HG03520 (cell line): Measurements from ENCODE around the gene DNAJA1.

ENCODE experiments used
- ATAC-seq: cut with Tn5 transposase; IDR thresholded peaks from one replicate; pipeline ENCODE4 v1.9.1; 2021; ENCODE audit warnings: mild to moderate bottlenecking, moderate library complexity; ENCODE audit not compliant: unreplicated experiment

DNAJA1 gene

GRCh38 chr9:33025572-33026342 is 684 bp downstream of the DNAJA1 start:
- peak; percentile 25 for ATAC-seq

- no peak for ATAC-seq
Measured at GRCh38 chr9:33029231-33029786, 4.2 kb downstream of the DNAJA1 start.

- no peak for ATAC-seq
Measured at GRCh38 chr9:33030285-33030684, 5.2 kb downstream of the DNAJA1 start.

- ATAC-seq, result no peak
Measured at GRCh38 chr9:33032292-33032691, 7.2 kb downstream of the DNAJA1 start.

GRCh38 chr9:33032865-33033264 is 7.8 kb downstream of the DNAJA1 start:
- no peak for ATAC-seq

- no peak for ATAC-seq
Measured at GRCh38 chr9:33040792-33041431, 15.8 kb downstream of the DNAJA1 start.

- no peak for ATAC-seq
Measured at GRCh38 chr9:33041432-33042188, 16.5 kb downstream of the DNAJA1 start.

GRCh38 chr9:33042473-33042872 is 17.4 kb downstream of the DNAJA1 start:
- no peak for ATAC-seq

GRCh38 chr9:33043671-33044070 is 18.6 kb downstream of the DNAJA1 start:
- no peak for ATAC-seq

GRCh38 chr9:33044162-33044673 is 19.1 kb downstream of the DNAJA1 start:
- ATAC-seq, result peak; percentile 74

- ATAC-seq, result no peak
Measured at GRCh38 chr9:33044677-33045282, 19.7 kb downstream of the DNAJA1 start.

- ATAC-seq, result no peak
Measured at GRCh38 chr9:33046061-33046460, 21.0 kb downstream of the DNAJA1 start.

GRCh38 chr9:33048054-33048465 is 23.0 kb downstream of the DNAJA1 start:
- no peak for ATAC-seq

- ATAC-seq, result peak; percentile 72
Measured at GRCh38 chr9:33049680-33050361, 24.7 kb downstream of the DNAJA1 start.

GRCh38 chr9:33051144-33051543 is 26.1 kb downstream of the DNAJA1 start:
- ATAC-seq, result no peak

GRCh38 chr9:33065157-33066076 is 40.3 kb downstream of the DNAJA1 start:
- peak; percentile 64 for ATAC-seq

- no peak for ATAC-seq
Measured at GRCh38 chr9:33068991-33069390, 43.9 kb downstream of the DNAJA1 start.

GRCh38 chr9:33076046-33077004 is 51.3 kb downstream of the DNAJA1 start, which contains the start of gene SMU1:
SMU1 (minus strand) TSS chr9:33076674; CDS start chr9:33076608, 66 bp downstream.
- peak; percentile 99 for ATAC-seq
